GM19397 (cell line): ENCODE measurements around the gene HIP1R.
A peak's percentile ranks its signal among the peaks of the same experiment; 100 is the strongest.
"Not testable (repeated sequence)": the region's sequence is repeated elsewhere in the genome, so short reads cannot be mapped to it uniquely, and the experiment has no call there.

ENCODE experiments used
- ATAC-seq: cut with Tn5 transposase; IDR thresholded peaks from one replicate; pipeline ENCODE4 v1.9.1; 2021; ENCODE audit warnings: mild to moderate bottlenecking, moderate library complexity; ENCODE audit not compliant: unreplicated experiment

HIP1R gene

GRCh38 chr12:122892724-122893123 is 57.5 kb downstream of the HIP1R start:
- not testable (repeated sequence) for ATAC-seq

- ATAC-seq: no peak
These were observed 58.2 kb downstream of the HIP1R start for GRCh38 chr12:122893208-122894153.

GRCh38 chr12:122894193-122895121 is 59.2 kb downstream of the HIP1R start:
- no peak for ATAC-seq

GRCh38 chr12:122895320-122895703 is 60.1 kb downstream of the HIP1R start:
- no peak for ATAC-seq

- ATAC-seq: peak; percentile 58
These were observed 60.7 kb downstream of the HIP1R start, which contains the start of gene VPS37B for GRCh38 chr12:122895704-122896636. TSS of gene VPS37B (minus strand) at chr12:122896124. CDS start at chr12:122896062, 62 bp downstream.

GRCh38 chr12:122896662-122897061 is 61.4 kb downstream of the HIP1R start:
- no peak for ATAC-seq

GRCh38 chr12:122899887-122900286 is 64.6 kb downstream of the HIP1R start:
- no peak for ATAC-seq

- ATAC-seq: no peak
These were observed 67.8 kb downstream of the HIP1R start for GRCh38 chr12:122902854-122903692.

- ATAC-seq: no peak
These were observed 68.4 kb downstream of the HIP1R start for GRCh38 chr12:122903693-122904034.

- ATAC-seq: not testable (repeated sequence)
These were observed 70.0 kb downstream of the HIP1R start for GRCh38 chr12:122905258-122905657.

GRCh38 chr12:122908915-122909314 is 73.7 kb downstream of the HIP1R start:
- ATAC-seq: no peak

GRCh38 chr12:122909442-122910288 is 74.4 kb downstream of the HIP1R start:
- ATAC-seq: no peak
